Measurements from ENCODE around the gene CCL14. TPM values are rescaled to one million over a fixed set of nuclear protein-coding genes. Genes with fewer than 3 reads are reported as not detected.

The CCL14 gene
- total RNA-seq, 1 experiment from 2014 or later, result not detected

DNA sequence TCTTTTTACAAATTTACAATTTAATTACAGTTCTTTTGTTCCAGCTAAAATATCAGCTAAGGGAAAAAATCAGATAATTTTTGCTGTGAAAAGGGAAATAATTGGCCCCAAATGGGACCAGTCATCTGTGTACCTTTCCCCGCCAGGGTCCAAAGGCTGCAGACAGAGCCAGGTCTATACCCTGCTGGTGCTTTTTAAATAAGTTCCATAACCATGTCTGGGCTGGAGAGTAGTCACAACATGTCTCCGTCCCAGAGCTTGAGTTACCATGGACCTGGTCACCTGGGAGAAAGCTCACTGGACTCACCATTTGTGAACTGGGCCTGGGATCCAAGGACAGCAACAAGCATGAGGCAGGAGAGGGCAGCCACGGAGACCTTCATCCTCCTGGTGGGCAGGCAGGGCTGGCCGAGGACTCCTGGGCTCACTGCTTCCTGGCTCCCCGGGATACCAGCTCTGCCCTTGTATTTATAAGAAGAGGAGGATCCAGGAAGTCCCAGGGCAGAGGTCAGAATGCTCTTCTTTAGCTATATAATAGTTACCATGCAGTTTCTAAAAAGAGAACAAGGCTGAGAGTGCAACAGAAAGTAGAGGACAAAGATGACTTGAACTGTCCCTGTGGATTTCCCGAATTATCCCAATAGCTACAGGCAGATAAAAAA, 14.7 kb upstream of the CCL14 start, which contains the start of gene CCL15:
Gene CCL15 (minus strand): TSS at position 444 of the 662 bp plus-strand sequence. CDS start 61 bp downstream, at position 383.
- TF ChIP-seq, protein P1, sequence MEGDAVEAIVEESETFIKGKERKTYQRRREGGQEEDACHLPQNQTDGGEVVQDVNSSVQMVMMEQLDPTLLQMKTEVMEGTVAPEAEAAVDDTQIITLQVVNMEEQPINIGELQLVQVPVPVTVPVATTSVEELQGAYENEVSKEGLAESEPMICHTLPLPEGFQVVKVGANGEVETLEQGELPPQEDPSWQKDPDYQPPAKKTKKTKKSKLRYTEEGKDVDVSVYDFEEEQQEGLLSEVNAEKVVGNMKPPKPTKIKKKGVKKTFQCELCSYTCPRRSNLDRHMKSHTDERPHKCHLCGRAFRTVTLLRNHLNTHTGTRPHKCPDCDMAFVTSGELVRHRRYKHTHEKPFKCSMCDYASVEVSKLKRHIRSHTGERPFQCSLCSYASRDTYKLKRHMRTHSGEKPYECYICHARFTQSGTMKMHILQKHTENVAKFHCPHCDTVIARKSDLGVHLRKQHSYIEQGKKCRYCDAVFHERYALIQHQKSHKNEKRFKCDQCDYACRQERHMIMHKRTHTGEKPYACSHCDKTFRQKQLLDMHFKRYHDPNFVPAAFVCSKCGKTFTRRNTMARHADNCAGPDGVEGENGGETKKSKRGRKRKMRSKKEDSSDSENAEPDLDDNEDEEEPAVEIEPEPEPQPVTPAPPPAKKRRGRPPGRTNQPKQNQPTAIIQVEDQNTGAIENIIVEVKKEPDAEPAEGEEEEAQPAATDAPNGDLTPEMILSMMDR (conservative IDR thresholded peaks at IDR 0.05), result no peak
- H3K9me3 ChIP-seq (ENCODE audit: control insufficient read depth, low read depth, low read length), result no peaks in the 10 kb centered on the region
- Mint-ChIP-seq H3K4me1 (peaks cover 5 to 7% of the 10 kb centered on the region in 2 experiments; a peak in 3 of 4 replicates), H3K9me3 (no peaks in the 10 kb centered on the region; a peak in 1 of 5 replicates), H3K27ac (no peak within 1 kb of the TSS; a peak in 1 of 7 replicates), H3K27me3 (ENCODE audit: low read depth) (peaks cover 7% of the 10 kb centered on the region; the same call in 1 of the 2 replicates), H3K36me3 (ENCODE audit: insufficient read depth in 1 of 3, low read depth in 3 of 3) (no peaks in the 10 kb centered on the region; a peak in 1 of 7 replicates), H3K4me3 (no peak within 1 kb of the TSS)
- no peak within 1 kb of the TSS for H3K56ac ChIP-seq (ENCODE audit: insufficient read length, low read depth, low read length)
- no peak within 1 kb of the TSS for H4K5ac ChIP-seq (ENCODE audit: insufficient read length, low read depth, low read length)
- no peak within 1 kb of the TSS for H2BK5ac ChIP-seq (ENCODE audit: insufficient read length, low read length)
- no peak within 1 kb of the TSS for H3K9ac ChIP-seq (ENCODE audit: extremely low read depth, insufficient read length, low read length)
- no peak within 1 kb of the TSS for H2AK5ac ChIP-seq (ENCODE audit: insufficient read length, low read length)
- no peak within 1 kb of the TSS for H3K14ac ChIP-seq (ENCODE audit: insufficient read depth, low read length)
- H3K23me2 ChIP-seq (ENCODE audit: insufficient read length, low read depth, low read length, poor library complexity, severe bottlenecking), result no peaks in the 10 kb centered on the region
- H2BK15ac ChIP-seq (ENCODE audit: low read depth, low read length), result no peak within 1 kb of the TSS
- H3K4ac ChIP-seq (ENCODE audit: low read depth, low read length), result no peak within 1 kb of the TSS
- no peak within 1 kb of the TSS for H2AFZ ChIP-seq (ENCODE audit: low read length)
- no peaks in the 10 kb centered on the region for H3K79me2 ChIP-seq (ENCODE audit: insufficient read depth, low read length)
- no peak within 1 kb of the TSS for H3K27ac ChIP-seq (ENCODE audit: insufficient read length, low read depth, low read length)
- no peak within 1 kb of the TSS for H3T11ph ChIP-seq (ENCODE audit: low read length)
- no peak within 1 kb of the TSS for H2BK20ac ChIP-seq (ENCODE audit: low read depth, low read length, poor library complexity, severe bottlenecking)
- H3K18ac ChIP-seq (ENCODE audit: insufficient read length, low read depth, low read length), result no peak within 1 kb of the TSS
- H4K91ac ChIP-seq (ENCODE audit: insufficient read length, low read depth, low read length), result no peak within 1 kb of the TSS
- H3K79me1 ChIP-seq (ENCODE audit: insufficient read depth, low read depth, low read length, poor library complexity, severe bottlenecking), result no peaks in the 10 kb centered on the region
- H3K23ac ChIP-seq (ENCODE audit: insufficient read length, low read depth, low read length), result no peak within 1 kb of the TSS
- no peak within 1 kb of the TSS for H3K4me2 ChIP-seq (ENCODE audit: insufficient read depth, insufficient read length, low read length)
- no peak within 1 kb of the TSS for H2BK12ac ChIP-seq (ENCODE audit: insufficient read length, low read depth, low read length)
- no peak within 1 kb of the TSS for H4K8ac ChIP-seq (replicated peaks; ENCODE audit: insufficient read length, low read depth, low read length)
- H4K20me1 ChIP-seq (ENCODE audit: control insufficient read depth, insufficient read depth, insufficient read length), result no peaks in the 10 kb centered on the region
- no CpG with 5 or more reads among the region's 6 CpGs for whole genome bisulfite sequencing (ENCODE audit: extremely low coverage, insufficient read length, low lambda C conversion rate)
- DNase-seq, result peak; percentile 25
- no peaks in the 10 kb centered on the region for H3K4me1 ChIP-seq (ENCODE audit: insufficient read depth, low read length)
- no peaks in the 10 kb centered on the region for H3K27me3 ChIP-seq (ENCODE audit: insufficient read depth, low read length)
- no peak within 1 kb of the TSS for H2BK120ac ChIP-seq (ENCODE audit: low read depth, low read length, poor library complexity, severe bottlenecking)

Measured in H9 (cell line).